ENCODE measurements around the gene COPZ2.

DNA sequence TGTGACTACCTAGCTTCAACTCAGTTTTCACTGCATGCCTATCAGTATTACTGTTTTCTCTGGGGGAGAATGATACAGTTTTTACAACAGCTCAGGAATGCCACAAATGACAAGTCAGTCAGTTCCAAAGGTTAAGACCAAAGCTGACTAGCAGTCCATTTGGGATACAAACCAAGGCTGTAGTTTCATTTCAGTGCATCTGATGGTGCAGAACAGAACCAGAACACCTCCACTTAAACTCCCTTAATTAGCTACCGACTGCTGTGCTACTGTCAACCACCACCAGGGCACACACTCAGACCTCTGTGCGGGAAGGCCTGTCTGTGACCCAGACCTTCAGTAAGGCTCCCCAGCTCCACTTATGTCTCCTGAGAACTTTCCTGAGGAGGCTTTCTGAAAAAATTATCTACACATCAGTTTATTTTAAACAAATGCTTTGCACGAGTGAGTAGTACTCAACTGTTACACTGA lies 30.9 kb upstream of the COPZ2 start:
- TF ChIP-seq, protein P1, sequence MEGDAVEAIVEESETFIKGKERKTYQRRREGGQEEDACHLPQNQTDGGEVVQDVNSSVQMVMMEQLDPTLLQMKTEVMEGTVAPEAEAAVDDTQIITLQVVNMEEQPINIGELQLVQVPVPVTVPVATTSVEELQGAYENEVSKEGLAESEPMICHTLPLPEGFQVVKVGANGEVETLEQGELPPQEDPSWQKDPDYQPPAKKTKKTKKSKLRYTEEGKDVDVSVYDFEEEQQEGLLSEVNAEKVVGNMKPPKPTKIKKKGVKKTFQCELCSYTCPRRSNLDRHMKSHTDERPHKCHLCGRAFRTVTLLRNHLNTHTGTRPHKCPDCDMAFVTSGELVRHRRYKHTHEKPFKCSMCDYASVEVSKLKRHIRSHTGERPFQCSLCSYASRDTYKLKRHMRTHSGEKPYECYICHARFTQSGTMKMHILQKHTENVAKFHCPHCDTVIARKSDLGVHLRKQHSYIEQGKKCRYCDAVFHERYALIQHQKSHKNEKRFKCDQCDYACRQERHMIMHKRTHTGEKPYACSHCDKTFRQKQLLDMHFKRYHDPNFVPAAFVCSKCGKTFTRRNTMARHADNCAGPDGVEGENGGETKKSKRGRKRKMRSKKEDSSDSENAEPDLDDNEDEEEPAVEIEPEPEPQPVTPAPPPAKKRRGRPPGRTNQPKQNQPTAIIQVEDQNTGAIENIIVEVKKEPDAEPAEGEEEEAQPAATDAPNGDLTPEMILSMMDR (IDR thresholded peaks at IDR 0.05; ENCODE audit: insufficient read depth, low read length, poor library complexity, severe bottlenecking) = no peak
- no peak for TF ChIP-seq EZH2phosphoT487 (conservative IDR thresholded peaks at IDR 0.05; ENCODE audit: low read length)
